Measurements from ENCODE around the gene ZNG1B.
"Not testable (repeated sequence)": the region's sequence is repeated elsewhere in the genome, so short reads cannot be mapped to it uniquely, and the experiment has no call there.

GRCh38 chr2:113528904-113529303, 91.4 kb downstream of the ZNG1B start:
- TF ChIP-seq EZH2 (IDR thresholded peaks at IDR 0.05; ENCODE audit: insufficient read depth, low read length); CTCF (IDR thresholded peaks at IDR 0.05; ENCODE audit: insufficient read depth, low read depth, low read length): not testable (repeated sequence)
